GM12872 (cell line): Measurements from ENCODE around the gene ALG12.

Source experiments
- CTCF ChIP-seq: IDR thresholded peaks from 3 replicates; pipeline ENCODE4 v1.5.1; 2011; ENCODE audit warnings: low read depth, mild to moderate bottlenecking, low read length, moderate library complexity; ENCODE audit not compliant: insufficient read depth

ALG12 gene

GRCh38 chr22:49884503-49885260 is 33.6 kb downstream of the ALG12 start:
- TF ChIP-seq CTCF, result no peak

- no peak for TF ChIP-seq CTCF
Measured at GRCh38 chr22:49884075-49884474, 34.2 kb downstream of the ALG12 start.

- no peak for TF ChIP-seq CTCF
Measured at GRCh38 chr22:49883294-49883640, 35.0 kb downstream of the ALG12 start.

- TF ChIP-seq CTCF, result no peak
Measured at GRCh38 chr22:49882519-49883293, 35.5 kb downstream of the ALG12 start.

GRCh38 chr22:49881856-49882255 is 36.4 kb downstream of the ALG12 start:
- no peak for TF ChIP-seq CTCF

GRCh38 chr22:49880281-49880680 is 38.0 kb downstream of the ALG12 start:
- TF ChIP-seq CTCF, result no peak

- no peak for TF ChIP-seq CTCF
Measured at GRCh38 chr22:49879871-49880270, 38.4 kb downstream of the ALG12 start.
